Stimulated activated CD8-positive, alpha-beta memory T cell treated with anti-CD3 and anti-CD28 coated beads, Interleukin-7, amount 100 ng/mL, for 48 hours (primary cell): ENCODE measurements around the gene PHLPP2.
"Not testable (repeated sequence)": the region's sequence is repeated elsewhere in the genome, so short reads cannot be mapped to it uniquely, and the experiment has no call there.

Source experiments
- DNase-seq, 2 donors: peaks; one replicate each; pipeline ENCODE4 v3.0.0-alpha.2; 2020; ENCODE audit warnings: low read depth in 1 of 2; ENCODE audit errors: extremely low read depth in 1 of 2

Gene PHLPP2

GRCh38 chr16:71721066-71721740 lies 3.3 kb downstream of the PHLPP2 start:
- DNase-seq, result no peak

- DNase-seq, result no peak
Measured at GRCh38 chr16:71712501-71712900, 12.0 kb downstream of the PHLPP2 start.

- no peak for DNase-seq
Measured at GRCh38 chr16:71711789-71712188, 12.7 kb downstream of the PHLPP2 start.

DNA sequence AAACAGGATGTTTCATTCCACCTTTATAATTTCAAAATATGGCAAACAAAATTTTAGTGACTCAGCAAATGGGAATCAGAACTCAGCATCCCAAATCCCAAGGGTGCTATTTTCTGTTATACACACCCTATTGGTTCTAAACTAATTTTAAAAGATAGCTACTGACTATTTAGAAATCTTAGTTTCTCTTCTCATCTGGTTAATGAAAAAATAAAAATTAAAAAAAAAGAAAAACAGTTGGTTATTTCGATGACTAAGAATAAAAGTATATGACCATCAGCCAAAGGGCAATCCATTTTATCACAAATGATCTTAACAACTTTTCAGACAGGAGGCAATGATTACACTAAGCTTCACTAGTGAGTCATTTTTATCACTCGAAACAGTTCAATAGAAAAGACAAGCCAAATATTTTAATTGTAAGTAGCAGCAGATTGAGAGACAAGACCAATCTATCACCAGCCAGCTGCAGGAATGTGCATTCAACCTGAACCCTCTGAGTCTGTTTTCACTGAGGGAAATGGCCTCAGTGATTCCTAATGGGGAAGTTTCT lies 15.2 kb downstream of the PHLPP2 start:
- no peak for DNase-seq

GRCh38 chr16:71708696-71709095 lies 15.8 kb downstream of the PHLPP2 start:
- DNase-seq, result no peak

DNA sequence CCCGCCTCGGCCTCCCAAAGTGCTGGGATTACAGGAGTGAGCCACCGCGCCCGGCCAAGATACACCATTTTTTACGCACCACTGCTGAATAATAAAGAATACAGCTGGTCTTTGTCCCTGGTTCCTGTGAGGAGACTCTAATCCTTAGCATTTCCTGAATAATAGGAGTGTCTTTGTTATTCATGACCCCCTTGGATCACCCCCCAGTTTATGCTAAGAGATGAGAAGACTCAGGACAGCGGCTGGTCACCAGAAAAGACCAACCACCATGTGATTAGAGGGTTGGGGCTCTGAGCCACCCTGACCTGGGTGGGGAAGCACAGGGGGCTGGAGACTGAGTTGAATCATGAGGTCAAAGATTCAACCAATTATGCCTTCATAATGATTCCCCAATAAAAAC lies 17.3 kb downstream of the PHLPP2 start:
- no peak for DNase-seq

GRCh38 chr16:71706046-71706445 lies 18.5 kb downstream of the PHLPP2 start:
- no peak for DNase-seq

DNA sequence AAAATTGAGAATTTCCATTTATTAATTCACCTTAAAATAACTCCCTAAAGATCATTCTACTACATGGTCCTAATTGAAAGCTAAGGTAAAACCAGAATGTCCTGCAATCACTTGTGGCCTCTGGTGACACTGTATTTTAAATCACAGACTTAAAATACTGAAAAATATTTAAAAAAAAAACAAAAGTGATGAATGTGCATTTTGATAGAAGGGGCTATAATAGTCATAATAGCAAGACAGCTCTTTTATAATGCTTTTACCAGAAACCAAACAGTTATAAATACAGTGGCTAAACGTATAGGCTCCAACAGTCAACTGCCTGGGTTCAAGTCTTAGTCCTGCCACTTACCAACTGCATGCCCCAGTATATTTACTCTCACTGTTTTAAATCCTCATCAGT lies 21.2 kb downstream of the PHLPP2 start:
- DNase-seq, result no peak

GRCh38 chr16:71700831-71701230 lies 23.7 kb downstream of the PHLPP2 start:
- no peak for DNase-seq

DNA sequence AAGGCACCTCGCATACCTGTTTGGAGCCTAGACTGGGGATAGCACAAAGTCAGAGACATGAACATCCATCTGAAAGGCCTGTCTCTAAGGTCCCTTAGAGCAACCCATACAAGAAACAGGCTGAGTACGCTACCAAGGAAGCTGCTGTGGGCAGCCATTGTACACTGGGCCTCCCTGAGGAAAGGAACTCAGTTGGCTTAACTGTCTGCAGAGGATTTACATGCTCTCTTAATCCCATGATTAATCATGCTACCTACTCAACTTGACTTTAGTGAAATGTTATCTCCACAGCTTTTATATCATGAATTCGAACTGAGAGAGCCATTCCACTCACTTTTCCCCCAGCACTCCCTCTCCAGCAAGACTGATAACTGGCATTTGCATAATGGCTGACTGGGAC lies 26.0 kb downstream of the PHLPP2 start:
- DNase-seq, result no peak

DNA sequence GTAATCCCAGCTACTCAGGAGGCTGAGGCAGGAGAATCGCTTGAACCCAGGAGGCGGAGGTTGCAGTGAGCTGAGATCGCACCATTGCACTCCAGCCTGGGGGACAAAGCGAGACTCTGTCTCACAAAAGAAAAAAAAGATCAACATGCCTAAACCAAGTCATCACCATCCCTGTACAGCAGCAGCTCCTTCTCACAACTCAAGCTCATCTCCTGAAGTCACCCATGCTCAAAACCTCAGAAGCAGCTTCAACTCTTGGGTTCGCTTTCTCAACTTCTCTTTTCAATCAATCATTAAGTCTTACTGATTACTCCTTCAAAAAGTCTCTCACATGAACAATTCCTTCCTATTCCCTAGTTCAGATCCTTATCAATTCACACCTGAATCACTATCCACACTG lies 31.3 kb downstream of the PHLPP2 start:
- no peak for DNase-seq

DNA sequence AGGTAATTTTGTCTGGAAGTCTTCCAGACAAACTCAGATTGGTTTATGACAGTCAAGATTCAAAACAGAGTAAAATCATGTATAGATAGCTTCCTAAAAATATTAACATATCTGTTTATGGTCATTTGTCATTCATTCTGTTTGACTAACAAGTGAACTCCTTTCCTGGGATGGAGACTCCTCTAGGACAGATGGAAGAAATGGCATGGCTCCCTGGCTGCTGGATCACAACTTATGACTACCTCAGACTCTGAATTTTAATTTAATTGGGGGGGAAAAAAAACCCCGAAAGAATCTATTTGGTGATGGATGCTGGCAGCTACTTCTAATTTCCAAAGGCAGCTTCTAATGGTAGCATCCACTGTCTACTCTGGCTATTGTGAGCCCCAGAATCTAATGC lies 34.6 kb downstream of the PHLPP2 start:
- DNase-seq, result no peak

DNA sequence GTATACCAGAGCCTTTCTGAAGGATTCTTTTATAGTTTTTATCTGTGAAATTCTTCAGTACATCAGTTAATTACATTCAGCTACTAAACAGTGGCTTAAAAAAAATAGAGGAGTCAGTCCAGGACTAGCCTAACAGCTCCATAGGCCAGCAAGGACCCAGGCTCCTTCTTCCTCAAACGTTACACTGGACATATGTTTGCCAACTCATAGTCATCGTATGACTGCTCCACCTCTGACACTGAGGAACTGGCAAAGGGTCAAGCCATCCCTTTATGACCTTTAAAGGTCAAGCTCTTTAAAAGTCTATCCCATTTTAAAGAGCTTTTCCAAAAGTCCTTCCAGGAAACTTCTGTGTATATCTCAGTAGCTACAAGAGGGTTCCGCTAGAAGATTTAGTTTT lies 36.6 kb downstream of the PHLPP2 start:
- DNase-seq, result no peak

DNA sequence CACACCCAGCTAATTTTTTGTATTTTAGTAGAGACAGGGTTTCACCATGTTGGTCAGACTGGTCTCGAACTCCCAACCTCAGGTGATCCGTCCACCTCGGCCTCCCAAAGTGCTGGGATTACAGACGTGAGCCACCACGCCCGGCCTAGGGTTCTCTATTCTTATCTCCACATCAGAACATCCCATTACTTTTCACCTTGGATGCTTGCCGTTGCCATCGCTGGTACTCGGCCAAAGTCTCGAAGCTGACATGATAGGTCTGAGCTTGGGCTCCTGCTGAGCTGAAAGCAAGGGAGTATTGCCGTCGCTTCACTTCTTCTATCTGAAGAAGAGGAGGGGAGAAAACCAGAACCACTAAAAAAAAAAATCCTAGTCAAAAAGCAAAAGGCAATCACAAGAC lies 40.2 kb downstream of the PHLPP2 start:
- not testable (repeated sequence) for DNase-seq

- no peak for DNase-seq
Measured at GRCh38 chr16:71681360-71681759, 43.1 kb downstream of the PHLPP2 start.

DNA sequence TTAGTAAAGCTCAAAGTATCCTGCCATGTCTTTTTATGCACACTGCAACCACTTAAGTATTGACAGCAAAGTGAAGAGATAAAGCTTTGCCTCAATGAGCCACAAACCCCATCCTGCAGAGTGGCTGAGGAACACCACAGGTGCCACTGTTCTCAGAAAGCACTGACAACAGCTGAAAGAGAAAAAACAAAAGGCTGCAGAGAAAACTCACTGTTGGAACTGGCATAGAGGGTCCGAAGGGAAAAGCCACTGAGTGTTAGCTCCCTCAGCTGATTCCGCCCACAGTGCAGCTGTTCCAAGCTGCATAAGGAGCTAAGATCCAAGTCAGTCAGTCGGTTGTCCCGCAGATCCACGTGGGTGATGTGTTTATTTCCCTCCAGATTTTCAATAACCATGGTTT lies 48.3 kb downstream of the PHLPP2 start:
- DNase-seq, result no peak

DNA sequence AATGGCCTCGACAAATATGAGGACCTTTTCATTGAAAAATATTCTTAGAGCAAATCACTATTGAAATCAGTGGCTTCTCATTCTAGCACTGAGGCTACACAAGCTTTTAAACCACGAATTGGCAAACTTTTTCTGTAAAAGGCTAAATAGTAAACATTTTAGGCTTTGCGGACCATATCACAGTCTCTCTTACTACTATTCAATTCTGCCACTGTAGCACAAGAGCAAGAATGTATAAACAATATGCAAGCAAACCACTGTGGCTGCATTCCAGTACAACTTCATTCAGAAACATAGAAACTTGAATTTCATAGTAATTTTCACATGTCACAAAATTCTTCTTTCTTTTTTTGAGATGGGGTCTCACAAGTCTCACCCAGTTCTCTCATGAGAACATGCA lies 49.1 kb downstream of the PHLPP2 start:
- no peak for DNase-seq

DNA sequence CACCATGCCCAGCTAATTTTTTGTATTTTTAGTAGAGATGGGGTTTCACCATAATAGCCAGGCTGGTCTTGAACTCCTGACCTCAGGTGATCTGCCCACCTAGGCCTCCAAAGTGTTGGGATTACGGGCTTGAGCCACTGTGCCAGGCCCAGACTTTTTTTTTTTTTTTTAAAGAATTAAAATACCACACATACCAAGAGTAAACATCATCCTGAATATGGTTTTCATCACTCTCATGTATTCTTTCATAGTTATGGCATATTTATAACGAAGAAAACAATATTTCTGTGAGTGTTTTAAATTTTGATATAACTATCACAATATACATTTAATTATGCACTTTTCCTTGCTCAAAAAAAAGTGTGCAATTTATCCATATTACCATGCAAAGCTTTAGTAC lies 50.3 kb downstream of the PHLPP2 start:
- no peak for DNase-seq

- no peak for DNase-seq
Measured at GRCh38 chr16:71673582-71673973, 50.9 kb downstream of the PHLPP2 start.

- DNase-seq, result no peak
Measured at GRCh38 chr16:71672803-71673581, 51.5 kb downstream of the PHLPP2 start.

- DNase-seq, result no peak
Measured at GRCh38 chr16:71672125-71672524, 52.4 kb downstream of the PHLPP2 start.

DNA sequence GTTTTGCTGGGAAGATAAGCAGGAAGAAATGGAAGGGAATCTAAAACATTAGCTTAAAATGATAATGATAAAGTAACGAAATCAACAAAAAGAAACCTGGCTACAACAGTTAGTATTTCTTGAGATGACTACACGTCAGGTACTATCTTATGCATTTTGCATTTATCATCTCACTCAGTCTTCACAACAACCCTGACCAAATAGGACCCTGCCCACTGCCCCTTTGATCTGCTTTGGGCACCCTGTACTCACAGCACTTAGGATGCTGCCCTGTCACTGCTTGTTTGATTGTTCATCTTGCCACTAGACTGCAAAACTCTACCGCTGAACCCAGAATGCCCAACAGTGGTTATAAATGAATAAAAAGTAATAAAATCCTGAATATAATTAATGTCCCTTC lies 53.3 kb downstream of the PHLPP2 start:
- no peak for DNase-seq
